Astrocyte (in vitro differentiated cells and primary cell): ENCODE measurements around the gene FMC1.

Experiments
- CTCF ChIP-seq: IDR thresholded peaks from 2 replicates; pipeline ENCODE4 v1.5.1; 2011; ENCODE audit warnings: low read depth, mild to moderate bottlenecking, inconsistent platforms, low read length, moderate library complexity; ENCODE audit not compliant: insufficient read depth
- EZH2 ChIP-seq: IDR thresholded peaks from 2 replicates; pipeline ENCODE4 v1.6.1; 2012; ENCODE audit warnings: mild to moderate bottlenecking, low read length, inconsistent platforms; ENCODE audit not compliant: insufficient read depth

GRCh38 chr7:139304517-139304916 is 36.6 kb upstream of the FMC1 start:
- TF ChIP-seq CTCF (no peak), EZH2 (no peak)
